Trophoblast cell (in vitro differentiated cells and primary cell): ENCODE data around the gene ICA1.

Experiments
- DNase-seq, 2 donors: peaks; one replicate each; pipeline ENCODE4 v3.0.0-alpha.2; 2016
- H2AFZ ChIP-seq: 2 replicates; pipeline ENCODE4 v1.6.1; 2013; ENCODE audit warnings: low read length, moderate library complexity, mild to moderate bottlenecking; ENCODE audit not compliant: insufficient read depth, poor library complexity
- H2AK5ac ChIP-seq: 2 replicates; pipeline ENCODE4 v1.6.1; 2013; ENCODE audit warnings: mild to moderate bottlenecking, low read length
- H2BK120ac ChIP-seq: 2 replicates; pipeline ENCODE4 v1.6.1; 2013; ENCODE audit warnings: low read length, mild to moderate bottlenecking, moderate library complexity; ENCODE audit not compliant: insufficient read depth, poor library complexity
- H2BK12ac ChIP-seq: 2 replicates; pipeline ENCODE4 v1.6.1; 2013; ENCODE audit warnings: mild to moderate bottlenecking, low read length, moderate library complexity
- H2BK5ac ChIP-seq: 2 replicates; pipeline ENCODE4 v1.6.1; 2013; ENCODE audit warnings: low read length, low read depth, moderate library complexity, mild to moderate bottlenecking; ENCODE audit not compliant: poor library complexity
- H3K14ac ChIP-seq: 2 replicates; pipeline ENCODE4 v1.6.1; 2013; ENCODE audit warnings: mild to moderate bottlenecking, low read length
- H3K18ac ChIP-seq: 2 replicates; pipeline ENCODE4 v1.6.1; 2013; ENCODE audit warnings: mild to moderate bottlenecking, low read length
- H3K23ac ChIP-seq: 2 replicates; pipeline ENCODE4 v1.6.1; 2013; ENCODE audit warnings: low read length
- H3K27ac ChIP-seq: 2 replicates; pipeline ENCODE4 v1.5.1; 2013; ENCODE audit warnings: low read depth, mild to moderate bottlenecking, inconsistent platforms, low read length, moderate library complexity
- H3K27me3 ChIP-seq: 2 replicates; pipeline ENCODE4 v1.6.1; 2013; ENCODE audit warnings: inconsistent platforms, mild to moderate bottlenecking, low read length, moderate library complexity; ENCODE audit not compliant: insufficient read depth
- H3K36me3 ChIP-seq, 2 experiments: 1 replicate in 1 of 2; 2 replicates in 1 of 2; pipeline ENCODE4 v1.6.1; 2013; ENCODE audit warnings: low read length in 2 of 2, mild to moderate bottlenecking in 2 of 2, moderate library complexity in 1 of 2; ENCODE audit not compliant: insufficient read depth in 2 of 2, control insufficient read depth in 1 of 2
- H3K4ac ChIP-seq: 2 replicates; pipeline ENCODE4 v1.6.1; 2013; ENCODE audit warnings: low read depth, mild to moderate bottlenecking, low read length, moderate library complexity
- H3K4me1 ChIP-seq, 2 experiments: 1 replicate in 1 of 2; 2 replicates in 1 of 2; pipeline ENCODE4 v1.6.1; 2013; ENCODE audit warnings: low read length in 2 of 2, mild to moderate bottlenecking in 2 of 2, moderate library complexity in 1 of 2; ENCODE audit not compliant: insufficient read depth in 2 of 2, control insufficient read depth in 1 of 2
- H3K4me2 ChIP-seq: 2 replicates; pipeline ENCODE4 v1.6.1; 2013; ENCODE audit warnings: inconsistent platforms, mild to moderate bottlenecking, low read length, moderate library complexity
- H3K4me3 ChIP-seq: 2 replicates; pipeline ENCODE4 v1.5.1; 2013; ENCODE audit warnings: mild to moderate bottlenecking, low read depth, low read length, inconsistent platforms
- H3K79me1 ChIP-seq: one replicate; pipeline ENCODE4 v1.6.1; 2013; ENCODE audit warnings: low read length
- H3K79me2 ChIP-seq: 2 replicates; pipeline ENCODE4 v1.6.1; 2013; ENCODE audit warnings: low read length, mild to moderate bottlenecking; ENCODE audit not compliant: control insufficient read depth, insufficient read depth, poor library complexity
- H3K9ac ChIP-seq: 2 replicates; pipeline ENCODE4 v1.6.1; 2013; ENCODE audit warnings: mild to moderate bottlenecking, low read length
- H3K9me3 ChIP-seq: 2 replicates; pipeline ENCODE4 v1.6.1; 2013; ENCODE audit warnings: low read depth, mild to moderate bottlenecking, control low read depth, inconsistent platforms, low read length; ENCODE audit not compliant: insufficient read depth
- H4K12ac ChIP-seq: 2 replicates; pipeline ENCODE4 v1.6.1; 2013; ENCODE audit warnings: low read depth, mild to moderate bottlenecking, low read length, moderate library complexity
- H4K8ac ChIP-seq: 2 replicates; pipeline ENCODE4 v1.6.1; 2013; ENCODE audit warnings: low read depth, mild to moderate bottlenecking, low read length, moderate library complexity
- H4K91ac ChIP-seq: one replicate; pipeline ENCODE4 v1.6.1; 2013; ENCODE audit warnings: low read depth, mild to moderate bottlenecking, low read length, moderate library complexity
- WGBS: extraction: QIAGEN DNeasy Blood & Tissue Kit; methylation state at CpG from one replicate; pipeline ENCODE4 v1.1.7; 2013; ENCODE audit warnings: missing lambda C conversion rate; ENCODE audit not compliant: insufficient read length, insufficient coverage; ENCODE audit errors: extremely low coverage; 5-methylcytosine and 5-hydroxymethylcytosine counted together

Gene ICA1

DNA sequence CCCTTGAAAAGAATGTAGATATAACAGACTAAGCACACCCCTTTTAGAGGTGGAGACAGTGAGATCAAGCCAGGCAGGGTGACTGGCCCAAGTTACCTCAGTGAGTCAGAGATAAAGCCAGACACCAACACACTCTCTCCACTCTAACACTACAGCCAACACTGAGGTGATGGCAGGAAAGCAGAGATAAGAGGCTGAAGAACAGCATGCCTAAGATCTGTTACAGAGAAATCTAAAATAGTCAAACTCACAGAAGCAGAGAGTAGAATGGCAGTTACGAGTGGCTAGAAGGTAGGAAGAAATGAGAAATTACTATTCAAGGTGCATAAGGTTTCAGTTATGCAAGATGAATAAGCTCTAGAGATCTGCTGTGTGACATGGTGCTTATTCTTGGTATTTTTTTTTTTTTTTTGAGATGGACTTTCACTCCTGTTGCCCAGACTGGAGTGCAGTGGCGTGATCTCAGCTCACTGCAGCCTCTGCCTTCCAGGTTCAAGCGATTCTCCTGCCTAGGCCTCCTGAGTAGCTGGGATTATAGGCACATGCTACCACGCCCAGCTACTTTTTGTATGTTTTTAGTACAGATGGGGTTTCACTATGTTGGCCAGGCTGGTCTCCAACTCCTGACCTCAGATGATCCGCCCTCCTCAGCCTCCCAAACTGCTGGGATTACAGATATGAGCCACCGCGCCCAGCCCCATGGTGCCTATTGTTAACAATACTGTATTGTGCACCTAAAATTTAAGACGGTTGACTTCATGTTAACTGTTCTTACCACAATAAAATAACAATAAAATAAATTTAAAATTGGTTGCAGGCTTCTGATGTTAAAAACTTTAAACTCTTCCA, 28.7 kb downstream of the ICA1 start:
- no peak for DNase-seq
- no peak overlapping the region for H3K23ac ChIP-seq
- WGBS = no CpG with 5 or more reads among the region's 8 CpGs
- no peak overlapping the region for H3K14ac ChIP-seq
- H2BK5ac ChIP-seq = no peak overlapping the region
- no peak overlapping the region for H2AK5ac ChIP-seq
- H3K79me1 ChIP-seq = no peaks in the 10 kb centered on the region
- no peak overlapping the region for H3K18ac ChIP-seq
- no peak overlapping the region for H3K4ac ChIP-seq
- no peak overlapping the region for H3K27ac ChIP-seq
- no peak overlapping the region for H3K4me2 ChIP-seq
- peak overlapping the region; percentile 4 for H4K91ac ChIP-seq
- H3K27me3 ChIP-seq = no peaks in the 10 kb centered on the region
- no peak overlapping the region for H2BK120ac ChIP-seq
- H3K9ac ChIP-seq = no peak overlapping the region
- H2BK12ac ChIP-seq = no peak overlapping the region
- no peaks in the 10 kb centered on the region for H3K36me3 ChIP-seq
- H3K9me3 ChIP-seq = no peaks in the 10 kb centered on the region
- H4K8ac ChIP-seq = no peak overlapping the region
- H3K4me3 ChIP-seq = no peak overlapping the region
- H3K79me2 ChIP-seq = no peaks in the 10 kb centered on the region
- H3K4me1 ChIP-seq = peaks cover 0 to 2% of the 10 kb centered on the region in 2 experiments
- no peak overlapping the region for H4K12ac ChIP-seq
- H2AFZ ChIP-seq = no peak overlapping the region

DNA sequence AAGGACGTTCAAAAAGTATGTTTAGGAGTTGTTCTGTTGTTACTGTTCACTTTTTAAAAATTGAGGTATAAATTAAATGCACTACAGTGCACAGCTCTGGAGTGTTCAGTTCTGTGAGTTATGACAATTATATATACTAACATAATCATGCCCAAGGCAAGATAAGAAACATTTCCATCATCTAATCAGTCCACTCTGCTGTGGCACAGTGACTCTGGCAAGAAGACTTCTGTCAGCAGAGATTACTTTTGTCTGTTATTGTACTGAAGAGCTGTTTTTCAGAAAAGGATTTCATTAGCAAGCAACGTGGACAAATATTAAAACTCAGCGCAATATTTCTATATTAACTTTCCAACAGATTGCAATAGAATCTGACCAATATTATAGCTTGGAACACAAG, 32.0 kb downstream of the ICA1 start:
- H4K91ac ChIP-seq = no peak overlapping the region
- H3K36me3 ChIP-seq = no peaks in the 10 kb centered on the region
- no peak for DNase-seq
- H2BK5ac ChIP-seq = no peak overlapping the region
- H3K27ac ChIP-seq = no peak overlapping the region
- H2BK12ac ChIP-seq = no peak overlapping the region
- H3K4me2 ChIP-seq = no peak overlapping the region
- WGBS = no CpG with 5 or more reads among the region's 3 CpGs
- H3K9ac ChIP-seq = no peak overlapping the region
- H2BK120ac ChIP-seq = no peak overlapping the region
- no peak overlapping the region for H3K14ac ChIP-seq
- no peak overlapping the region for H3K4ac ChIP-seq
- no peak overlapping the region for H2AK5ac ChIP-seq
- peaks cover 0 to 2% of the 10 kb centered on the region in 2 experiments for H3K4me1 ChIP-seq
- no peak overlapping the region for H3K4me3 ChIP-seq
- no peak overlapping the region for H2AFZ ChIP-seq
- H3K18ac ChIP-seq = no peak overlapping the region
- H3K79me2 ChIP-seq = no peaks in the 10 kb centered on the region
- no peaks in the 10 kb centered on the region for H3K9me3 ChIP-seq
- H3K27me3 ChIP-seq = no peaks in the 10 kb centered on the region
- no peak overlapping the region for H4K12ac ChIP-seq
- no peak overlapping the region for H4K8ac ChIP-seq
- H3K23ac ChIP-seq = no peak overlapping the region
- no peaks in the 10 kb centered on the region for H3K79me1 ChIP-seq

DNA sequence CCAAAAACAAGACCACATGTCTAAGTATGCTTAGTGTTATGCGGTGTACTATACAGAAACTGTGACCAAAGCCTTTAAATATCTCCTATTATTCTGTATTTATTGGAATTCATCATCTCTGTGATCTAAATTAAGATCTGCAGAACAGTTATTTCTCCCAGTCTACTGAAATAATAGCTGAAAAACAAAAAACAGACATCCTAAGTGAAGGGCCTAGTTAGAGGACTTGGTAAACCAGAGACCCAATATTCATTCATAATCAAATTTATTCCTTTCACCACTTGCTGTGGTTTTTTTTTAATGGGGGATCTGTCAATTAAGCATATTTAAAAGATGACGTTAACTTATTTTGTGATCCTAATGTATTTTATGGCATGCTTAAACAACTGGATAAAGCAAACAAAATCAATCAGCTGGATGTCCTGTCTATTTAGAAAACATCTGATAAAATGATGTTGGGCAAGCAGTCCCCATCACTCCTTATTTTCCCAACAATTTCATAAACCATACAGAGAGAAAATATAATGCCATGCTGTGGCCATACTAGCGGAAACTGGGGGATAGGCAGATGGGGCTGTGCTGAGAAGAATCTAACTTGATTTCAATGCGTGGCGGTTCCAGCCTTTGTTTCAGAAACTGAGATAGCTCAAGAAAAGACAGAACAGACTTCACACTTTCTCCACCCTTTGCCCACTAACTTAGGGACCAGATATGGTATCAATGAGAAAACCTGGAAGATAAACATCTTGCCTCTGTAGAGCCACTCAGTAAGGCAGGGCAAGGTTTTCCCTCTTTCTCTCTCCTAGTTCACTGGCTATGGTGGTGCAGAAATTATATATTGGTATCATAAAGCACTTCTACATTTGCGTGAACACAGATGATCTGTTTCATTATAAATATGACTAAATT, 32.9 kb downstream of the ICA1 start:
- H3K4me3 ChIP-seq = no peak overlapping the region
- no peak overlapping the region for H2AK5ac ChIP-seq
- H2AFZ ChIP-seq = no peak overlapping the region
- H4K8ac ChIP-seq = no peak overlapping the region
- H3K4me2 ChIP-seq = no peak overlapping the region
- H3K27me3 ChIP-seq = no peaks in the 10 kb centered on the region
- H3K27ac ChIP-seq = no peak overlapping the region
- WGBS = no CpG with 5 or more reads among the region's 6 CpGs
- no peaks in the 10 kb centered on the region for H3K79me1 ChIP-seq
- no peak overlapping the region for H3K23ac ChIP-seq
- H2BK120ac ChIP-seq = no peak overlapping the region
- H3K4ac ChIP-seq = no peak overlapping the region
- H3K79me2 ChIP-seq = no peaks in the 10 kb centered on the region
- no peaks in the 10 kb centered on the region for H3K36me3 ChIP-seq
- no peak overlapping the region for H3K14ac ChIP-seq
- H3K18ac ChIP-seq = no peak overlapping the region
- no peak overlapping the region for H4K91ac ChIP-seq
- no peak overlapping the region for H3K9ac ChIP-seq
- H3K9me3 ChIP-seq = no peaks in the 10 kb centered on the region
- no peak overlapping the region for H2BK5ac ChIP-seq
- no peak overlapping the region for H2BK12ac ChIP-seq
- no peak for DNase-seq
- H4K12ac ChIP-seq = no peak overlapping the region
- peaks cover 0 to 2% of the 10 kb centered on the region in 2 experiments for H3K4me1 ChIP-seq

GRCh38 chr7:8228068-8228467, 33.9 kb downstream of the ICA1 start:
- no peak overlapping the region for H4K8ac ChIP-seq
- no peak for DNase-seq
- no peak overlapping the region for H3K18ac ChIP-seq

More at GRCh38 chr7:8228068-8228467, 33.9 kb downstream of the ICA1 start:
- Histone ChIP-seq H3K9me3 (no peaks in the 10 kb centered on the region), H2BK12ac (no peak overlapping the region), H3K4me1 (peaks cover 0 to 2% of the 10 kb centered on the region in 2 experiments), H3K23ac (no peak overlapping the region), H2BK120ac (no peak overlapping the region), H4K12ac (no peak overlapping the region), H3K4ac (no peak overlapping the region), H2BK5ac (no peak overlapping the region), H3K14ac (no peak overlapping the region), H3K36me3 (no peaks in the 10 kb centered on the region), H3K27ac (no peak overlapping the region), H2AK5ac (no peak overlapping the region), H3K79me2 (no peaks in the 10 kb centered on the region), H3K9ac (no peak overlapping the region), H3K4me3 (no peak overlapping the region), H3K27me3 (no peaks in the 10 kb centered on the region), H4K91ac (no peak overlapping the region), H3K79me1 (no peaks in the 10 kb centered on the region), H3K4me2 (no peak overlapping the region), H2AFZ (no peak overlapping the region)
